Caco-2 (cell line): ENCODE measurements around the gene TNNI2. TPM values are rescaled to one million over a fixed set of nuclear protein-coding genes. Genes with fewer than 3 reads are reported as not detected.

ENCODE experiments used
- BruUV-seq: library from RNA; stranded (reverse); fragments of 400-500 nt; replicated peaks from 2 replicates; lab custom pipeline; 2021; lab: Mats Ljungman, UMichigan
- CTCF ChIA-PET: fragments of 300-600 bp; sonication (Branson Sonifier 250); formaldehyde crosslinking; loops from one replicate; lab custom pipeline; 2022; ENCODE audit warnings: antibody characterized with exemption; lab: Charles Lee
- POLR2A ChIA-PET: fragments of 300-600 bp; sonication (Branson Sonifier 250); formaldehyde crosslinking; loops from one replicate; lab custom pipeline; 2022; ENCODE audit warnings: antibody characterized with exemption; lab: Charles Lee
- DNase-seq, 2 experiments: peaks; one replicate each; pipeline versions ENCODE4 v3.0.0 to v3.0.0-alpha.2; 2020 to 2022
- H3K27me3 ChIP-seq: replicated peaks from 2 replicates; pipeline ENCODE4 v1.6.0; 2011; ENCODE audit warnings: low read length; ENCODE audit not compliant: control insufficient read depth, insufficient read depth
- H3K36me3 ChIP-seq: 2 replicates; pipeline ENCODE4 v1.5.1; 2011; ENCODE audit warnings: low read length; ENCODE audit not compliant: control insufficient read depth, insufficient read depth
- H3K4me1 ChIP-seq: fragments of 250-450 bp; sonication (Bioruptor Pico); 2 replicates; pipeline ENCODE4 v1.5.1; 2020; ENCODE audit warnings: mild to moderate bottlenecking
- H3K4me3 ChIP-seq: 2 replicates; pipeline ENCODE4 v1.5.1; 2011; ENCODE audit warnings: low read depth, mild to moderate bottlenecking, control low read depth, low read length
- H3K9me3 ChIP-seq: fragments of 250-450 bp; sonication (Bioruptor Pico); 2 replicates; pipeline ENCODE4 v1.5.1; 2020; ENCODE audit warnings: mild to moderate bottlenecking, moderate library complexity
- H3K27ac Mint-ChIP-seq: one replicate; pipeline ENCODE4 v1.8.0; 2022; ENCODE audit warnings: mixed read lengths; ENCODE audit not compliant: unreplicated experiment
- H3K27me3 Mint-ChIP-seq: one replicate; pipeline ENCODE4 v1.8.0; 2022; ENCODE audit warnings: mixed read lengths; ENCODE audit not compliant: insufficient read depth, unreplicated experiment
- H3K36me3 Mint-ChIP-seq: one replicate; pipeline ENCODE4 v1.8.0; 2022; ENCODE audit warnings: mild to moderate bottlenecking, mixed read lengths; ENCODE audit not compliant: insufficient read depth, unreplicated experiment
- H3K4me1 Mint-ChIP-seq: one replicate; pipeline ENCODE4 v1.8.0; 2022; ENCODE audit warnings: low read depth, mixed read lengths; ENCODE audit not compliant: unreplicated experiment
- H3K4me3 Mint-ChIP-seq: one replicate; pipeline ENCODE4 v1.8.0; 2022; ENCODE audit warnings: mild to moderate bottlenecking, moderate library complexity, mixed read lengths; ENCODE audit not compliant: unreplicated experiment
- H3K9me3 Mint-ChIP-seq: one replicate; pipeline ENCODE4 v1.8.0; 2022; ENCODE audit warnings: mixed read lengths; ENCODE audit not compliant: unreplicated experiment
- intact Hi-C: fragments of 100-400 bp; cut with micrococcal nuclease; formaldehyde crosslinking; loops from one replicate; pipeline ENCODE4 v1.10.0; 2022; ENCODE audit not compliant: unreplicated experiment
- total RNA-seq: library from RNA; stranded (reverse); gene quantifications from 2 replicates; pipeline ENCODE4 v1.2.3, GENCODE V29; 2022
- TF ChIP-seq, protein P1 (sequence below), 2 experiments: fragments of 200-600 bp in 1 of 2; IDR thresholded peaks; 1 replicate in 1 of 2; 2 replicates in 1 of 2; pipeline versions ENCODE4 v1.5.1 to v1.8.0; 2011 to 2022; ENCODE audit warnings: antibody characterized with exemption in 1 of 2, control low read depth in 1 of 2, inconsistent platforms in 1 of 2, low read depth in 1 of 2, low read length in 1 of 2, mild to moderate bottlenecking in 1 of 2, moderate library complexity in 1 of 2; ENCODE audit not compliant: insufficient read depth in 1 of 2, severe bottlenecking in 1 of 2, unreplicated experiment in 1 of 2

Gene TNNI2
- total RNA-seq, 1 experiment from 2014 or later, result 8.6 TPM

DNA sequence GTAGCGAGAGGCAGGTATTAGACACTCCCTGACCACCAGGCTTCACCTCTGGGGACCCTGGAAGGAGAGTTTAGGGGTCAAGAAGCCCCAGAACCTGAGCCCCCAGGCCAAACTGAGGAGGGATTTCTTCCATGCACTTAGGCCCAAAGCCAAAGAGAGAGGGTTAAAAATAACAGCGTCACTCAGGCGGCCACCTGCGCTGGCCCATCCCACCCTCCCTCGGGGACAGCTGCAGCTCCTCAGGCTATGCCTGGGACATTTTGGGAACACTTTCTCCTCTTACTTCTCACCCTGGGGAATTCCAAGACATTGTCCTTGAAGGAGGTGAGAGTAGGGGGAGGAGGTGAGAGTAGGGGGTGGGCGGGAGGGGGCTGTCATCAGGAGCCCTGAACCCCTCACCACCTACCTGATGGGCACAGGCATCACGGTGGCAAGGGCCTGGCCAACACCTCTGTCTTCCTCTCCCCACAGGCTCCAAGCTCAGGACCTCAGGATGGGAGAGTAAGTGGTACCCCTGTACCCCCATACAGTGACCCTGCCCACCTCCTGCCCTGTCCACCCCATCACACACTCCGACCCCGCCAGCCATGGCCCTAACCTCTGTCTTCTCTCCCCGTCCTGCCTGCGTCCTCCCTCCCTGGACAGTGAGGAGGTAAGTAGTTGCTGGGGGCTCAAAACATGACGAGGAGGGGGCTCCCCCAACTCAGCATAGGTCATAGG is 583 bp downstream of the TNNI2 start:
- POLR2A ChIA-PET, result interaction anchor here (0.7 kb wide), 1 partner anchor 317 kb away, joined by 3 read pairs; no protein-coding TSS in a partner anchor
- intact Hi-C loops, result no loop called here
- no peaks in the 10 kb centered on the region for H3K27me3 Mint-ChIP-seq

DNA sequence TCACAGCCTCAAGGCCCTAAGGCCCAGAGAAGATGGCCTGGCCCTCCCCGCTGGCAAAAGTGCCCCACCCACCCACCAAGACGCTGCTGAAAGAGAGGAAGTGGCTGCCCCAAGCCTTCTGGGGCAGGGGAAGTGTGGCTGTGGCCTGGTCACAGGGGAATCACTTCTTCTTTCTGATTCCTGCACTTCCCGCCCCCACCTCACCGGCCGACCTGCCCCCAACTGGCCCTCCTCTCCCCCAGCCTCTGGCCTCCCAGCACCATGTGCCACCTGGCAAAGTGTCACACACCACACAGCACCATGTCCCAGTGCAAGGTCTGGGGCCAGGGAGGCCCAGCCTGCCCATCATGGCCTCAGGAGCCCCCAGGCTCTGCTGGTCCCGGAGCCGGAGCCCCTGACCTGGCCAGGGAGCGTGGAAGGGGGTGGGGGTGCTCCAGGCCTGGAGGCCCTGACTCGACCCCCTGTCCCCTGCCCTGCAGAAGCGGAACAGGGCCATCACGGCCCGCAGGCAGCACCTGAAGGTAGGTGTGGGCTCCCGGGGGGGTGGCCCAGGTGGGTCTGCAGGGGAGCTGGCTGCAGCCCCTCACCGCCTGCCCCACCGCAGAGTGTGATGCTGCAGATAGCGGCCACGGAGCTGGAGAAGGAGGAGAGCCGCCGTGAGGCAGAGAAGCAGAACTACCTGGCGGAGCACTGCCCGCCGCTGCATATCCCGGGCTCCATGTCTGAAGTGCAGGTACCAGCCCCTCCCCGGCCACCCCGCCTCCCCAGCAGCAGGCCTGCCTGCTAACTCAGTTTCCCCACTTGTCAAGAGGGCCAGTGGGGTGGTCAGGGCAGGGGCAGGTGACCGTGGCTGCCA is 1.4 kb downstream of the TNNI2 start:
- no peaks in the 10 kb centered on the region for H3K27me3 Mint-ChIP-seq
- POLR2A ChIA-PET, result no interaction called here

More for the DNA sequence above, 583 bp downstream of the TNNI2 start:
- Histone ChIP-seq H3K27me3 (no peaks in the 10 kb centered on the region), H3K4me1 (peaks cover 29% of the 10 kb centered on the region), H3K36me3 (no peaks in the 10 kb centered on the region), H3K4me3 (no peak overlapping the region), H3K9me3 (no peaks in the 10 kb centered on the region)
- Mint-ChIP-seq H3K4me3 (no peak overlapping the region), H3K36me3 (peaks cover 6% of the 10 kb centered on the region), H3K9me3 (no peaks in the 10 kb centered on the region), H3K4me1 (peaks cover 4% of the 10 kb centered on the region), H3K27ac (no peak overlapping the region)
- TF ChIP-seq, protein P1, sequence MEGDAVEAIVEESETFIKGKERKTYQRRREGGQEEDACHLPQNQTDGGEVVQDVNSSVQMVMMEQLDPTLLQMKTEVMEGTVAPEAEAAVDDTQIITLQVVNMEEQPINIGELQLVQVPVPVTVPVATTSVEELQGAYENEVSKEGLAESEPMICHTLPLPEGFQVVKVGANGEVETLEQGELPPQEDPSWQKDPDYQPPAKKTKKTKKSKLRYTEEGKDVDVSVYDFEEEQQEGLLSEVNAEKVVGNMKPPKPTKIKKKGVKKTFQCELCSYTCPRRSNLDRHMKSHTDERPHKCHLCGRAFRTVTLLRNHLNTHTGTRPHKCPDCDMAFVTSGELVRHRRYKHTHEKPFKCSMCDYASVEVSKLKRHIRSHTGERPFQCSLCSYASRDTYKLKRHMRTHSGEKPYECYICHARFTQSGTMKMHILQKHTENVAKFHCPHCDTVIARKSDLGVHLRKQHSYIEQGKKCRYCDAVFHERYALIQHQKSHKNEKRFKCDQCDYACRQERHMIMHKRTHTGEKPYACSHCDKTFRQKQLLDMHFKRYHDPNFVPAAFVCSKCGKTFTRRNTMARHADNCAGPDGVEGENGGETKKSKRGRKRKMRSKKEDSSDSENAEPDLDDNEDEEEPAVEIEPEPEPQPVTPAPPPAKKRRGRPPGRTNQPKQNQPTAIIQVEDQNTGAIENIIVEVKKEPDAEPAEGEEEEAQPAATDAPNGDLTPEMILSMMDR (IDR thresholded peaks at IDR 0.05; ENCODE audit: insufficient read depth in 1 of 2, low read depth in 1 of 2, low read length in 1 of 2, severe bottlenecking in 1 of 2, unreplicated experiment in 1 of 2), result no peak
- CTCF ChIA-PET, result interaction anchor here (0.6 kb wide), 3 partner anchors 9 to 312 kb away, joined by 3 to 4 read pairs (median 3); no protein-coding TSS in a partner anchor
- DNase-seq, result no peak
- BruUV-seq, result no TSS peak

More for the DNA sequence above, 1.4 kb downstream of the TNNI2 start:
- Histone ChIP-seq H3K36me3 (no peaks in the 10 kb centered on the region), H3K9me3 (no peaks in the 10 kb centered on the region), H3K4me1 (peaks cover 26% of the 10 kb centered on the region), H3K27me3 (no peaks in the 10 kb centered on the region), H3K4me3 (no peak overlapping the region)
- no peak for DNase-seq
- Mint-ChIP-seq H3K4me3 (no peak overlapping the region), H3K4me1 (peaks cover 8% of the 10 kb centered on the region), H3K27ac (no peak overlapping the region), H3K9me3 (no peaks in the 10 kb centered on the region), H3K36me3 (peaks cover 6% of the 10 kb centered on the region)
- TF ChIP-seq, protein P1 (IDR thresholded peaks at IDR 0.05; ENCODE audit: insufficient read depth in 1 of 2, low read depth in 1 of 2, low read length in 1 of 2, severe bottlenecking in 1 of 2, unreplicated experiment in 1 of 2), result no peak
- CTCF ChIA-PET, result interaction anchor here (0.6 to 0.9 kb wide), 3 partner anchors 311 to 332 kb away, joined by 3 to 4 read pairs (median 3); no protein-coding TSS in a partner anchor
- intact Hi-C loops, result no loop called here
- BruUV-seq, result no TSS peak
